ENCODE data around the gene CHAF1B. TPM values are rescaled to one million over a fixed set of nuclear protein-coding genes. Genes with fewer than 3 reads are reported as not detected.

The CHAF1B gene
- total and polyA plus RNA-seq, 7 donors = 0.68 to 12.6 (median 8.4) TPM

DNA sequence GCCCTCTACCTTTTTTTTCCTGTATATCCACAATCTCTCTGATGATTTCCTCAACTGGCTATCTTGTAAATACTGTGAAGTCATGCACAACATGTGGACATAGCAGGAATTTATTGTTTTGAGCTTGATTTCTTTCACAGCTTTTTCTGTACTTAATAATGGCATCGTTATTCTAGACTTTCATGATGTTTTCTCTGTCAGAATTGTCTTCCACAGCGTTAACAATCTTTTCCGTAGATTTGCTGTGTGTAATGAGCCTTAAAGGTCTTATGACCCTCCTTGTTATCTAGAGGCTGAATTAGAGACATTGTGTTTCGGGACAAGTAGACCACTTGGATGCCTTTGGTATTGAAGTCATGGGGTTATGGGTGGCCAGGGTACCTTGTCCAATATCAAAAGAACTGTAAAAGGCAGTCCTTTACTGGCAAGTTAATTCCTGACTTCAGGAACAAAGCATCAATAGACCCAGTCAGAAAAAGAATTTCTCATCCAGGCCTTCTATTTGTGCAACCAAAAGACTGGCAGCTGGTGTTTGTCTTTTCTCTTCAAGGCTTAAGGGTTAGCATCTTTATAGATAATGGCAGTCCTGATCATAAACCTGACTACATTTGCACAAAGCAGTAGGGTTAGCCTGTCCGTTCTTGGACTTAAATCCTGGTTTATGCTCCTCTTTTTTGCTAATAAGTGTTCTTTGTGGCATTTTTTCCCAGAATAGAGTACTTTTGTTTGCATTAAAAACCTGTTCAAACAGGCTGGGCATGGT, 30.1 kb upstream of the CHAF1B start:
- H3K4me1 ChIP-seq = no peaks in the 10 kb centered on the region
- peaks cover 3 to 81% of the 10 kb centered on the region in 2 donors for H3K36me3 ChIP-seq (ENCODE audit: insufficient read depth in 1 of 2, low read depth in 1 of 2)
- DNase-seq = no peak
- intact Hi-C loops (cut with DNase I) = no loop called here
- TF ChIP-seq, protein P1, sequence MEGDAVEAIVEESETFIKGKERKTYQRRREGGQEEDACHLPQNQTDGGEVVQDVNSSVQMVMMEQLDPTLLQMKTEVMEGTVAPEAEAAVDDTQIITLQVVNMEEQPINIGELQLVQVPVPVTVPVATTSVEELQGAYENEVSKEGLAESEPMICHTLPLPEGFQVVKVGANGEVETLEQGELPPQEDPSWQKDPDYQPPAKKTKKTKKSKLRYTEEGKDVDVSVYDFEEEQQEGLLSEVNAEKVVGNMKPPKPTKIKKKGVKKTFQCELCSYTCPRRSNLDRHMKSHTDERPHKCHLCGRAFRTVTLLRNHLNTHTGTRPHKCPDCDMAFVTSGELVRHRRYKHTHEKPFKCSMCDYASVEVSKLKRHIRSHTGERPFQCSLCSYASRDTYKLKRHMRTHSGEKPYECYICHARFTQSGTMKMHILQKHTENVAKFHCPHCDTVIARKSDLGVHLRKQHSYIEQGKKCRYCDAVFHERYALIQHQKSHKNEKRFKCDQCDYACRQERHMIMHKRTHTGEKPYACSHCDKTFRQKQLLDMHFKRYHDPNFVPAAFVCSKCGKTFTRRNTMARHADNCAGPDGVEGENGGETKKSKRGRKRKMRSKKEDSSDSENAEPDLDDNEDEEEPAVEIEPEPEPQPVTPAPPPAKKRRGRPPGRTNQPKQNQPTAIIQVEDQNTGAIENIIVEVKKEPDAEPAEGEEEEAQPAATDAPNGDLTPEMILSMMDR (IDR thresholded peaks at IDR 0.05) = no peak
- WGBS, 3 donors = 90 to 93% (median 90%) methylated on average over 5 of the region's 5 CpGs
- H3K27ac ChIP-seq = no peak overlapping the region
- ATAC-seq = no peak
- H3K9me3 ChIP-seq = no peaks in the 10 kb centered on the region
- H3K4me3 ChIP-seq = no peak overlapping the region
- H3K27me3 ChIP-seq (ENCODE audit: insufficient read depth in 3 of 3, low read length in 2 of 3) = no peaks in the 10 kb centered on the region

DNA sequence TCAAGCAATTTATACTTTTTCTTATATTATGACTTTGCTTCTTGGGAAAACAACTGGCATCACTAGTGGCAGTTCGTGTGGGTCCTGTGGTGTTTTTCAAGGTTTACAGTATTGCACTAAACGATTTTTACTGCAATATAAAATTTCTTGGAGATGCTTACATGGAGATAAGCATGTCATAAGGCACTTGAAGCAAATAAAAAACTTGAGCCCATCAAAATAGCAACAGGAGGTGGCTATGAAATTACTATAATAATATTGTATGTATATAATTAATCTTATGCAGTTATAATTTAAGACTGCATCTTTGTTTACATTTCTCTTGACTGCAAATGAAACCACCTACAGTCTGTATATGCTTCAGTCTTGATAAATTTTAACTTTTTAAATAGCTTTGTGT, 29.3 kb upstream of the CHAF1B start:
- Histone ChIP-seq H3K4me1 (no peaks in the 10 kb centered on the region), H3K27me3 (ENCODE audit: insufficient read depth in 3 of 3, low read length in 2 of 3) (no peaks in the 10 kb centered on the region), H3K9me3 (no peaks in the 10 kb centered on the region), H3K27ac (no peak overlapping the region), H3K4me3 (no peak overlapping the region), H3K36me3 (ENCODE audit: insufficient read depth in 1 of 2, low read depth in 1 of 2) (peaks cover 5 to 81% of the 10 kb centered on the region in 2 donors)
- ATAC-seq (no peak), DNase-seq (no peak)
- WGBS, 3 donors = 67 to 79% (median 67%) methylated on average over 2 of the region's 2 CpGs
- TF ChIP-seq, protein P1 (IDR thresholded peaks at IDR 0.05) = no peak
- intact Hi-C loops (cut with DNase I) = no loop called here

DNA sequence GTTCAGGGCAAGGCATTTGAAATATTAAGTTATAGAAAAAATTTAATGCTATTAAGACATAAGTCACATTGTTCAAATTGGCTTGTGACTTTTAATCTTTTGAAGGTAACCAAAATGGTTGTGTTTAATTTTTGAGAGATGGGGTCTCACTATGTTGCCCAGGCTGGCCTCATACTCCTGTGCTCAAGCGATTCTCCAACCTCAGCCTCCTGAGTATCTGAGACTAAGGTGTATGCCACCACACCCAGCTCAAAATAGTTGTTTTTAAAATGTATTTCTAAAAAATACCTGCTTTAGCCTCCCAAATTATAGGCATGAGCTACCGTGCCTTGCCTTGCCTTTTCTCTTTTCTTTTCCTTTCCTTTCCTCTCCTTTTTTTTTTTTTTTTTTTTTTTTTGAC, 26.0 kb upstream of the CHAF1B start:
- Histone ChIP-seq H3K9me3 (no peaks in the 10 kb centered on the region), H3K36me3 (ENCODE audit: insufficient read depth in 1 of 2, low read depth in 1 of 2) (peaks cover 15 to 100% of the 10 kb centered on the region in 2 donors), H3K27ac (no peak overlapping the region), H3K27me3 (ENCODE audit: insufficient read depth in 3 of 3, low read length in 2 of 3) (no peaks in the 10 kb centered on the region), H3K4me3 (no peak overlapping the region), H3K4me1 (no peaks in the 10 kb centered on the region)
- TF ChIP-seq, protein P1 (IDR thresholded peaks at IDR 0.05) = no peak
- WGBS, 3 donors = 90 to 96% (median 95%) methylated on average over 2 of the region's 2 CpGs
- DNase-seq (no peak), ATAC-seq (no peak)
- intact Hi-C loops (cut with DNase I) = no loop called here

DNA sequence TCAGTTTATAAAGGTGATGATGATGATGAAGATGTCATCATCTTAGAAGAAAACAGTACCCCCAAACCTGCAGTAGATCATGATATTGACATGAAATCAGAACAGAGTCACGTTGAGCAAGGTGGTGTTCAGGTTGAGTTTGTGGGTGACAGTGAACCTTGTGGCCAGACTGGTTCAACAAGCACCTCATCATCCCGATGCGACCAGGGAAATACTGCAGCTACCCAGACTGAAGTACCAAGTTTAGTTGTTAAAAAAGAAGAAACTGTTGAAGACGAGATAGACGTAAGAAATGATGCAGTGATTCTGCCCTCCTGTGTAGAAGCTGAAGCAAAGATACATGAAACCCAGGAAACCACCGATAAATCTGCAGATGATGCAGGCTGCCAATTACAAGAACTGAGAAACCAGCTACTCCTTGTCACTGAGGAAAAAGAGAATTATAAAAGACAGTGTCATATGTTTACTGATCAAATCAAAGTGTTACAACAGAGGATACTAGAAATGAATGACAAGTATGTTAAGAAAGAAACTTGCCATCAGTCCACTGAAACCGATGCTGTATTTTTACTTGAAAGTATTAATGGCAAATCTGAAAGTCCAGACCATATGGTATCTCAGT, 16.0 kb upstream of the CHAF1B start:
- TF ChIP-seq, protein P1 (IDR thresholded peaks at IDR 0.05) = no peak
- no peaks in the 10 kb centered on the region for H3K9me3 ChIP-seq
- intact Hi-C loops (cut with DNase I) = no loop called here
- DNase-seq = no peak
- H3K4me3 ChIP-seq = no peak overlapping the region
- H3K4me1 ChIP-seq = no peaks in the 10 kb centered on the region
- ATAC-seq = no peak
- H3K27me3 ChIP-seq (ENCODE audit: insufficient read depth in 3 of 3, low read length in 2 of 3) = no peaks in the 10 kb centered on the region
- WGBS, 3 donors = 89 to 95% (median 91%) methylated on average over 7 of the region's 7 CpGs
- H3K36me3 ChIP-seq (ENCODE audit: insufficient read depth in 1 of 2, low read depth in 1 of 2) = peaks cover 23 to 100% of the 10 kb centered on the region in 2 donors
- H3K27ac ChIP-seq = no peak overlapping the region

Data from psoas muscle (tissue), 8 donors.